ENCODE results near the gene DSCAML1.
"Not testable (repeated sequence)": the region's sequence is repeated elsewhere in the genome, so short reads cannot be mapped to it uniquely, and the experiment has no call there.

Gene DSCAML1

DNA sequence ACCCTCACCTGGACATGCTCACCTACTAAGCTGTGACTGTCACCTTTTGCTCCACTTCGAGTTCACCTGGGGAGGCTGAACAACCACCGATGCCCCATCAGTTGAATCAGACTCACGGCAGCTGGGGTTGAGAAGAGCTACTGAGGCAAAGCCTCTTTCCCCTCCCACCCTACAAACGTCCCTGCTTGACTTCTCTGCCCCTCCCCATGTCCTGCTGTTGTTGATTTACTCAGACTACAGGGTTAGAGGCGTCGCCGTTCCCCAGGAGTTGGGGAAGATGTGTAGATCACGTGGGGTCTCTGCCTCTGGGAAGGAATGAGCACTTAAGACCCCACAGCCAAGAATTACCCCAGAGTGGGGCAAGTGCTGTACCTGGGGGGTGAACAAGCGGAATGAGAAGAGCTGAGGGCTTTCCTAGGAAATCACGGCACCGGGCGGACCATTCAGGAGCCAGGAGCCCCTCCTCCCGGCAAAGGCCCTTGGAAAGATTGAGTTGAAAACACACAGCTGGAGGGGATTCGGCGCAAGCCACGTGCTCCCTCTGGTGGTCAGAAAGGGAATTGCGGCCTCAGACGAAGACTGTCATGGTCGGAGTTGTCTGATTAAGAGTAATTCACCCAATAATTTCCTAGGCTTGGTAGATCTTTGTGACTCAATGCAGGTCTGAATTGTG, 20.5 kb upstream of the DSCAML1 start:
- Mint-ChIP-seq H3K27ac (peak overlapping the region; percentile 99), H3K9me3 (no peaks in the 10 kb centered on the region), H3K27me3 (no peaks in the 10 kb centered on the region), H3K4me1 (peaks cover 67% of the 10 kb centered on the region), H3K4me3 (peak overlapping the region; percentile 72), H3K36me3 (ENCODE audit: low read depth) (peaks cover 5% of the 10 kb centered on the region)
- peak; percentile 96 for DNase-seq
- ATAC-seq = peak; percentile 55

- Mint-ChIP-seq H3K4me3 (peak overlapping the region; percentile 72), H3K27me3 (no peaks in the 10 kb centered on the region), H3K36me3 (ENCODE audit: low read depth) (peaks cover 5% of the 10 kb centered on the region), H3K27ac (peak overlapping the region; percentile 99), H3K4me1 (peaks cover 61% of the 10 kb centered on the region), H3K9me3 (no peaks in the 10 kb centered on the region)
- DNase-seq = peak; percentile 37
- ATAC-seq = no peak
These were observed 19.9 kb upstream of the DSCAML1 start for GRCh38 chr11:117816846-117817367.

DNA sequence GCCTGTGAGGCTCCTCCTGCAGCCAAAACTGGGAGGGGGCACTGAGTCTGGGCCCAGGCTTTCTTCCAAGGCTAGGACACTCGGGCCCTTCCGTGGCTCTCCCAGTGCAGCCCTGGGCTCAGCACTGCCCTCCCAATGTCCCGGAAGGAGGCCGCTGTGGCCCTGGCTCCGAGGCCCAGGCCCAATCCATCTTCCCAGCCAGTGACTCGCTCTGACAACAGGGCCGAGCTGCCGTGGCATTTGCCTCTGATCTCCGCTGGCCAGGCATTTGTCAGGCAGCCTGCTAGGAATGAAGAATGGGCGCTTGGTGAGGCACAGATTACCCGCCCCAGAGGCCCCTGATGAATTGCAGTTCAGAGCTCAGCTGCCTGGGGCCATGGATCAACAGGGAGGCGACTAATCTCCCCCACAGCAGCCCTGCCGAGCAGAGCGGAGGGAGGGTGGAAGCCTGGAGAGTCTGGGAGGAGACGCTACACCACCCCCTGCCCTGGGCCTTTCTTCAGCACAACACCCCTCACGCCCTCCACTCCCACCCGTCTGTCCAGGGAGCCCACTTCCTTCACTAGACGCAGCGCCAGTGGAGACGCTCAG, 19.2 kb upstream of the DSCAML1 start:
- H3K27ac Mint-ChIP-seq = peak overlapping the region; percentile 99
- H3K27me3 Mint-ChIP-seq = no peaks in the 10 kb centered on the region
- H3K4me3 Mint-ChIP-seq = peak overlapping the region; percentile 61
- peaks cover 58% of the 10 kb centered on the region for H3K4me1 Mint-ChIP-seq
- no peaks in the 10 kb centered on the region for H3K9me3 Mint-ChIP-seq
- DNase-seq (no peak), ATAC-seq (no peak)
- H3K36me3 Mint-ChIP-seq (ENCODE audit: low read depth) = peaks cover 5% of the 10 kb centered on the region

DNA sequence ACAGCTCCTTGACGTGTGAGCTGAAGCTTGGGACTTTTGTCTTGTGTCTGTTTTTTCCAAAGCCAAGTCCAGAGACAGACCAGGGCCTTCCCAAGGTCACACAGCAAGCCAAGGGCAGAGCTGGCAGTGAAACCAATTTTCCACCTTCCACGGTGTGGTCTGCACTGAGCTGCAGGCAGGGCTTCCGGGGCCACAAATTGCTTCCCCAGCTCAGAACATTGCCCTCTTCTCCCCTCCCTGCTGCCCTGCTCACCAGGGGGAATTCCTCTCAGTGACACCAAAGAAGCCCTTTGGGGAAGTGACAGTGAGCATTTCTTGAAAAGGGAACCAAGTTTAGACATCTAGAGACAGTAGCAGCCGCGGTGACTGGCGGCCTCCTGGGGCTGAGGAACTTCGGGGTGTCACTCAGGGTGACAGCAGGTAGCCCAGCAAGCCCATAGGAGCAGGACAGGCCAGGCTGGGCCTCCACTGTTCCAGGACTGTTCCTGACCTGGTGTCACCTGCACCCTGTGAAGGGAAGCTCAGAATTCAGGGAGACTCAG, 18.3 kb upstream of the DSCAML1 start:
- Mint-ChIP-seq H3K27ac (peak overlapping the region; percentile 99), H3K36me3 (ENCODE audit: low read depth) (peaks cover 5% of the 10 kb centered on the region), H3K9me3 (no peaks in the 10 kb centered on the region), H3K4me3 (peak overlapping the region; percentile 72), H3K4me1 (peaks cover 58% of the 10 kb centered on the region), H3K27me3 (no peaks in the 10 kb centered on the region)
- DNase-seq (peak; percentile 74), ATAC-seq (peak; percentile 76)

DNA sequence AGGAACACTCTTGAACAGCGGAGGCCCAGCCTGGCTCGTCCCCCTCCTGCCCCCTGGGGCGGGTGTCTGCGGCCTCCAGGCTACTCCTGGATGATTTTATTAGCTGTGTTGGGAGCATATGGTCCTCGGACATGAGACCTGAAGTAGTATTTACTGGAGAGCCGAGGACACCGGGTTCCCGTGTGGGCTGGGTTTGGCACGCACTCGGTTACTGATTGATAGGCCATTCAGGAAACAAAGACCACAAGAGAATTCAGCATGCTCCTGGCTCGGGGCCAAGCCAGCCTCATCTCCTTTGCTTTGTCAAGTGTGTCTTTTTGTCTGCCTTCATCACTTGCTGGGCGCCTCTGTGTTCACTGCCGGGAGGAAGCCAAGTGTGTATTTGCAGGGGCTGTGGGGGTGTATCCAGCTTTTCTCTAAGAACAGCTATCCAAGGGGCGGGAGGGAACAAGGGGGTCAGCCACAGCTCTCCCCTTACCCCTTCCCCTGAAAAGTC, 17.8 kb upstream of the DSCAML1 start:
- peaks cover 5% of the 10 kb centered on the region for H3K36me3 Mint-ChIP-seq (ENCODE audit: low read depth)
- H3K27ac Mint-ChIP-seq = peak overlapping the region; percentile 99
- ATAC-seq (peak; percentile 29), DNase-seq (peak; percentile 88)
- peak overlapping the region; percentile 72 for H3K4me3 Mint-ChIP-seq
- no peaks in the 10 kb centered on the region for H3K9me3 Mint-ChIP-seq
- peaks cover under 1% of the 10 kb centered on the region for H3K27me3 Mint-ChIP-seq
- H3K4me1 Mint-ChIP-seq = peaks cover 60% of the 10 kb centered on the region

DNA sequence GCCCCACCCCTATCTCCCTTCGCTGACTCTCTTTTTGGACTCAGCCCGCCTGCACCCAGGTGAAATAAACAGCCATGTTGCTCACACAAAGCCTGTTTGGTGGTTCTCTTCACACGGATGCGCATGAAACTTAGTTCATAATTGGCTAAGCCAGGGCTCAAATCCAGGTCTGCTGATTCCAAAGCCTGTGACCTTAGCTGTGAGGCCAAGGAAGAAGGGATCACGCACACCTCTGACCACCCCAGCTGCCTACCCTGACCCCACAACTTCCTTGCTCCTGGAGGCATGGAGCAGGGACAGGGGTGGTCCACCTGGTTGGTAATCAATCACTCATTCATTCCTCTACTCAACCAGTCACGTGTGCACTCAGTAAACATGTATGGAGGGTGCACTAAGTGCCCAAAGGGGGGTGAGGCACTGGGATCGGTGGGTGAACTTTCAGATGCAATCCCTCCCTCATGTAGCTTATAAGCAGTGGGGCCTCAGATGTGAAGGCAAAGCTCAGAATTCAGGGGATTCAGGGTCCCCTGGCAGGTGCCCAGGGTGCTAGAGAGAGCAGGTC, 17.3 kb upstream of the DSCAML1 start:
- no peak for ATAC-seq
- peaks cover 5% of the 10 kb centered on the region for H3K36me3 Mint-ChIP-seq (ENCODE audit: low read depth)
- peaks cover 3% of the 10 kb centered on the region for H3K27me3 Mint-ChIP-seq
- peaks cover 63% of the 10 kb centered on the region for H3K4me1 Mint-ChIP-seq
- H3K4me3 Mint-ChIP-seq = peak overlapping the region; percentile 72
- no peaks in the 10 kb centered on the region for H3K9me3 Mint-ChIP-seq
- H3K27ac Mint-ChIP-seq = peak overlapping the region; percentile 99
- DNase-seq = no peak

GRCh38 chr11:117810056-117810451, 13.0 kb upstream of the DSCAML1 start:
- H3K36me3 Mint-ChIP-seq (ENCODE audit: low read depth); H3K4me3 Mint-ChIP-seq; H3K27me3 Mint-ChIP-seq; DNase-seq; H3K9me3 Mint-ChIP-seq; ATAC-seq: not testable (repeated sequence)
- peaks cover 34% of the 10 kb centered on the region for H3K4me1 Mint-ChIP-seq
- peak overlapping the region; percentile 55 for H3K27ac Mint-ChIP-seq

- Mint-ChIP-seq H3K4me1 (peaks cover 28% of the 10 kb centered on the region), H3K4me3 (no peak overlapping the region), H3K27ac (peak overlapping the region; percentile 55), H3K9me3 (no peaks in the 10 kb centered on the region), H3K27me3 (peaks cover 3% of the 10 kb centered on the region), H3K36me3 (ENCODE audit: low read depth) (no peaks in the 10 kb centered on the region)
- peak; percentile 63 for DNase-seq
- peak; percentile 94 for ATAC-seq
These were observed 12.4 kb upstream of the DSCAML1 start for GRCh38 chr11:117809236-117810055.

DNA sequence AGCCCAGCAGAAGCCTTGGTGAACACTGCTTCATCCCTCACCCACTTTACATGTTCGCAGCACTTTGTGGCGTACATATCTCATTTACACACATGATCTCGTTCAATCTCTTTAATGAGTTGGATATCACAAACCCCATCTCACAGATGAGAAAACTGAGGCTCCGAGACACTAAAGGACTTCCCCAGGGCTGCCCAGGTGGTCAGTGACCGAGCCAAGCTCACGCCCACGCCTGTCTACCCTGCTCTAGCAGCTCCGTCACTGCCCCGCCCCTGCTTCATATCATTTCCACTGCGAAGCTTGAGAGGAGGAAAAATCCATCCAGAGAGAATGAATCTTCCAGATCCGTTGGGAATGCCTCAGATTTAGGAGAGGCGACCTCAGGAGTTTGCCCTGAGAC, 11.8 kb upstream of the DSCAML1 start:
- Mint-ChIP-seq H3K4me1 (peaks cover 21% of the 10 kb centered on the region), H3K4me3 (no peak overlapping the region), H3K36me3 (ENCODE audit: low read depth) (no peaks in the 10 kb centered on the region), H3K9me3 (no peaks in the 10 kb centered on the region), H3K27me3 (peaks cover 3% of the 10 kb centered on the region), H3K27ac (no peak overlapping the region)
- DNase-seq (no peak), ATAC-seq (no peak)

DNA sequence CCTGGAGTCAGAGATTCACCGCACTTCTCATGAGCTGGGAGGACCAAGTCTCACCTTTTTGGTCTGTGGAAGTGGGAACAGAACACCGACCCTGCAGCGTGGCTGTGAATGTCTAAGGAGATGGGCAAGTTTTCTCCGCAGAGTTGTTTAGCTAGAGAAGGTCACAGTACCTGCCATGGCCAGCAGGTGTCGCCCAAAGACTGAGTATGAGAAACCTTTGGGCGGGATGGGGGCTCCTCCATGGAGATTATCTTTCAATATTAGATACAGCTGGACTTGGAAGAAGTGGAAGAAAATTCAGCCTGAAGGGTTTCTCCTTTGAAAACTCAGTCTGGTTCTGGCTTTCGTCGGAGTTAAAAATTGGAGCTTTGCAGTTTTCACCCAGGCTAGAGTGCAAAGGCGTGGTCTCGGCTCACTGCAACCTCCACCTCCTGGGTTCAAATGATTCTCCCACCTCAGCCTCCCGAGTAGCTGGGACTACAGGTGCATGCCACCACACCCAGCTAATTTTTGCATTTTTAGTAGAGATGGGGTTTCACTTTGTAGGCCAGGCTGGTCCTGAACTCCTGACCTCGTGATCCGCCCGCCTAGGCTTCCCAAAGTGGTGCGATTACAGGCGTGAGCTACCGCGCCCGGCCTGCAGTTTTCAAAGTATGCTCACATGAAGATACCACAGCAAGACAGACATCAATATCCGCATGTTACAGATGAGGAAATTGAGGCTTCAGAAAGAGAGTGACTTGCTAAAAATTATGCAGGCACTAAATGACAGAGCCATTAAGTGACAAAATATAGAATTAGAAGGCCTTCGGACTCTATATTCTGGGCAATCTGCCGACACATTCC, 10.7 kb upstream of the DSCAML1 start:
- H3K36me3 Mint-ChIP-seq (ENCODE audit: low read depth) = no peaks in the 10 kb centered on the region
- H3K4me3 Mint-ChIP-seq = no peak overlapping the region
- DNase-seq (peak; percentile 87), ATAC-seq (no peak)
- H3K9me3 Mint-ChIP-seq = no peaks in the 10 kb centered on the region
- peaks cover 3% of the 10 kb centered on the region for H3K27me3 Mint-ChIP-seq
- no peak overlapping the region for H3K27ac Mint-ChIP-seq
- peaks cover 15% of the 10 kb centered on the region for H3K4me1 Mint-ChIP-seq

DNA sequence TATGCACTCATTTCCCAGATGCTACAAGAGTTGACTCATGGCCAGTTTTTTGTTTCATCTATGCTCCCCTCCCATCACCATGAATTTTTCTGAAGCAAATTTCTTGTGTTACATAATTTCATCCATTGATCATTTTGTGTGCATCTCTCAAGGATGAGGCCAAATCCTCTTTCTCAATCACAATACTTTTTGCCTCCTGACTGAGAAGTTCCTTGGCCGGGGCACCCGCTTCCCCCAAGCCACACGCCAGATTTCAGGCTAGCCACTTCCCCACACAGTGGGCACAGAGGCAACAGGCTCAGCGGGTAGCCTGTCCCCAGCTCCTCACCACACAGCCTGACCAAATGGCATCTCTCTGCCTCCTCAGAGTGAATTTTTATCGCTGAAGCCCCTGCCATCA, 9.8 kb upstream of the DSCAML1 start:
- Mint-ChIP-seq H3K27ac (no peak overlapping the region), H3K9me3 (no peaks in the 10 kb centered on the region)
- ATAC-seq = no peak

GRCh38 chr11:117805045-117805444, 8.0 kb upstream of the DSCAML1 start:
- Mint-ChIP-seq H3K4me3 (no peak overlapping the region), H3K36me3 (ENCODE audit: low read depth) (no peaks in the 10 kb centered on the region), H3K27me3 (peaks cover 3% of the 10 kb centered on the region), H3K4me1 (peaks cover 15% of the 10 kb centered on the region), H3K9me3 (no peaks in the 10 kb centered on the region), H3K27ac (no peak overlapping the region)
- ATAC-seq (no peak), DNase-seq (no peak)

More for the DNA sequence above, 9.8 kb upstream of the DSCAML1 start:
- DNase-seq = no peak
- no peak overlapping the region for H3K4me3 Mint-ChIP-seq
- H3K27me3 Mint-ChIP-seq = peaks cover 3% of the 10 kb centered on the region
- H3K4me1 Mint-ChIP-seq = peaks cover 15% of the 10 kb centered on the region
- H3K36me3 Mint-ChIP-seq (ENCODE audit: low read depth) = no peaks in the 10 kb centered on the region

DNA sequence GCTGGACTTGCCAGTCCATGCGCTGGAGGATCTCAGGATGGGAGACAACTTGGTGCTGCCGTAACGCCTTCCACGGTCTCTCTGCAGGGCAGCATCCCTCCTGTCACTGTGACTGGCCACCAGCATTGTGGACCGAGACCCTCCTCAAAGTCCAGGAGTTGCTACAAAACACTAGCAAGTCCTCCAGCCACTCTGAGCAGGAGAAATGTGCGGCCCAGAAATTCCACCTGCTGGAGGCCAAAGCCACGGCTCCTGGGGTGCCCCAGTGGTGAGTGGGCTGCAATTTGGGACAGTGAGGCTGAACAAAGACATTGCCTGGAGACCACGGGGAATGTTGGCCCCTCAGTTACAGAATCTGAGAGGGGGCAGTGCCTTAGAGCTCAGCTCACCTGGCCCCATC, 6.9 kb upstream of the DSCAML1 start:
- Mint-ChIP-seq H3K4me3 (no peak overlapping the region), H3K9me3 (no peaks in the 10 kb centered on the region), H3K4me1 (peaks cover 6% of the 10 kb centered on the region), H3K27me3 (peaks cover 5% of the 10 kb centered on the region), H3K27ac (no peak overlapping the region), H3K36me3 (ENCODE audit: low read depth) (no peaks in the 10 kb centered on the region)
- ATAC-seq (no peak), DNase-seq (no peak)
